Breast epithelium (tissue), 4 donors: ENCODE measurements around the gene STARD7. TPM values are rescaled to one million over a fixed set of nuclear protein-coding genes. Genes with fewer than 3 reads are reported as not detected.

Source experiments
- DNase-seq, 2 donors: peaks; one replicate each; pipeline ENCODE4 v3.0.0-alpha.2; 2019; ENCODE audit warnings: low spot score in 2 of 2
- H3K27ac ChIP-seq, 2 donors: fragments of 200-600 bp; sonication (generic) in 1 of 2; one replicate each; pipeline ENCODE4 v1.5.1; 2016 to 2019; ENCODE audit warnings: mild to moderate bottlenecking in 1 of 2
- H3K27me3 ChIP-seq, 2 donors: fragments of 200-600 bp; sonication (generic) in 1 of 2; one replicate each; pipeline versions ENCODE4 v1.5.1 to v1.6.0; 2017 to 2019; ENCODE audit warnings: control low read depth in 1 of 2, mild to moderate bottlenecking in 1 of 2
- H3K36me3 ChIP-seq: fragments of 200-600 bp; one replicate; pipeline ENCODE4 v1.5.1; 2019
- H3K4me1 ChIP-seq, 2 donors: fragments of 200-600 bp; sonication (generic); one replicate each; pipeline ENCODE4 v1.5.1; 2016 to 2019; ENCODE audit warnings: control low read depth in 1 of 2
- H3K4me3 ChIP-seq, 3 donors: fragments of 200-600 bp; sonication (generic); 1 replicate in 2 of 3; 2 replicates in 1 of 3; pipeline ENCODE4 v1.5.1; 2016 to 2019; ENCODE audit warnings: mild to moderate bottlenecking in 3 of 3, moderate library complexity in 2 of 3
- H3K9me3 ChIP-seq, 2 donors: fragments of 200-600 bp; sonication (generic) in 1 of 2; one replicate each; pipeline ENCODE4 v1.5.1; 2016 to 2019; ENCODE audit warnings: control low read depth in 1 of 2
- POLR2A ChIP-seq: fragments of 450-650 bp; IDR thresholded peaks from one replicate; pipeline ENCODE4 v1.6.1; 2016; ENCODE audit warnings: antibody characterized with exemption, mild to moderate bottlenecking, moderate library complexity
- POLR2AphosphoS5 ChIP-seq, 3 donors: sonication (generic); formaldehyde crosslinking; IDR thresholded peaks; one replicate each; pipeline ENCODE4 v1.6.1; 2017; ENCODE audit warnings: antibody characterized with exemption in 3 of 3
- intact Hi-C: fragments of 100-400 bp; cut with DNase I; formaldehyde crosslinking; loops from one replicate; pipeline ENCODE4 v1.15.1; 2023; ENCODE audit warnings: low total_unique reads
- total RNA-seq, 3 donors: library from RNA; depleted of rRNA; stranded (reverse); fragments of >200 nt; gene quantifications; one replicate each; pipeline ENCODE4 v1.1.0, GENCODE V29; 2016
- TF ChIP-seq, protein P1 (sequence below), 3 donors: fragments of 450-650 bp; IDR thresholded peaks; one replicate each; pipeline ENCODE4 v1.5.1; 2016 to 2017; ENCODE audit warnings: antibody characterized with exemption in 3 of 3, mild to moderate bottlenecking in 3 of 3, moderate library complexity in 3 of 3

The STARD7 gene
- total RNA-seq, 3 donors from 2014 or later: 84.9 to 133 (median 96.3) TPM

DNA sequence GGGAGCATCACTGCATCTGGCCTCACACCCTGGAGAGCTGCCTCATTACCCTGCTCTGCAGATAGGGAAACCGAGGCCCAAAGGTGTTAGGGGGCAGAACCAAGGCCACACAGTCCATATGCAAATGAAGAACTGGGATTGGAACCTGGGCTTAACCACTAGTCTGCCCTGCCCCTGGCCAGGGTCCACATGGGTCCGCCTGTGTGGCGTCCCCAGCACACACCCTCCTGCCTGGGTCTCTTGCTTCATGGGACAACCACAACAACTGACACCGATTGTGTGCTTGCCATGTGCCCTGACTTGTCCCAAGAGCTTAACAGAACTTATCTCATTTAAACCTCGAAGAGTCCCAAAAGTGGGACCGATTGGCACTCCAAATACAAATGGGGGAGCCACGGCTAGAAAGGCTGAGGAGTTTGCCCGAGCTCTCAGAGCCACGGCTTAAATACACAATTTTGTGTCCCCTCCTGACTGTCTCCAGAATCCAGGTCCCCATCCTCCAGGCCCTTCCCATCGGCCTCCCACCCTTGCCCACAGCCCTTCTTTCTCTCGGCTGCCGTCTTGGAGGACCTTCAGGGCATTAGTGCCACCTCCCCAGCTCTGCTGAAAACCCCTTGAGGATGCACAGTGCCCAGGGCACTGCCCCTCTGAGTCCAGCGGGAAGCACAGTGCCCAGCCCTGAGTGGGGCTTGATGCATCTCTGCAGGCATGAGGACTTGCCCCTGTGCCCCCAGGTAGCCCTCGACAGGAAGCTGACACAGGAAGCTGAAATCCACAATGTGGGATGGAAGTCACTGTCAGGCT lies 57.6 kb downstream of the STARD7 start:
- Histone ChIP-seq H3K9me3 (no peaks in the 10 kb centered on the region), H3K27me3 (no peaks in the 10 kb centered on the region), H3K27ac (no peak overlapping the region), H3K4me3 (no peak overlapping the region), H3K36me3 (no peaks in the 10 kb centered on the region), H3K4me1 (peaks cover 6 to 16% of the 10 kb centered on the region in 2 donors)
- DNase-seq: peak in 1 of 2 donors; percentile 41
- intact Hi-C loops: no loop called here
- TF ChIP-seq, protein P1, sequence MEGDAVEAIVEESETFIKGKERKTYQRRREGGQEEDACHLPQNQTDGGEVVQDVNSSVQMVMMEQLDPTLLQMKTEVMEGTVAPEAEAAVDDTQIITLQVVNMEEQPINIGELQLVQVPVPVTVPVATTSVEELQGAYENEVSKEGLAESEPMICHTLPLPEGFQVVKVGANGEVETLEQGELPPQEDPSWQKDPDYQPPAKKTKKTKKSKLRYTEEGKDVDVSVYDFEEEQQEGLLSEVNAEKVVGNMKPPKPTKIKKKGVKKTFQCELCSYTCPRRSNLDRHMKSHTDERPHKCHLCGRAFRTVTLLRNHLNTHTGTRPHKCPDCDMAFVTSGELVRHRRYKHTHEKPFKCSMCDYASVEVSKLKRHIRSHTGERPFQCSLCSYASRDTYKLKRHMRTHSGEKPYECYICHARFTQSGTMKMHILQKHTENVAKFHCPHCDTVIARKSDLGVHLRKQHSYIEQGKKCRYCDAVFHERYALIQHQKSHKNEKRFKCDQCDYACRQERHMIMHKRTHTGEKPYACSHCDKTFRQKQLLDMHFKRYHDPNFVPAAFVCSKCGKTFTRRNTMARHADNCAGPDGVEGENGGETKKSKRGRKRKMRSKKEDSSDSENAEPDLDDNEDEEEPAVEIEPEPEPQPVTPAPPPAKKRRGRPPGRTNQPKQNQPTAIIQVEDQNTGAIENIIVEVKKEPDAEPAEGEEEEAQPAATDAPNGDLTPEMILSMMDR (IDR thresholded peaks at IDR 0.05): no peak
- no peak for TF ChIP-seq POLR2AphosphoS5 (IDR thresholded peaks at IDR 0.05)
- no peak for TF ChIP-seq POLR2A

DNA sequence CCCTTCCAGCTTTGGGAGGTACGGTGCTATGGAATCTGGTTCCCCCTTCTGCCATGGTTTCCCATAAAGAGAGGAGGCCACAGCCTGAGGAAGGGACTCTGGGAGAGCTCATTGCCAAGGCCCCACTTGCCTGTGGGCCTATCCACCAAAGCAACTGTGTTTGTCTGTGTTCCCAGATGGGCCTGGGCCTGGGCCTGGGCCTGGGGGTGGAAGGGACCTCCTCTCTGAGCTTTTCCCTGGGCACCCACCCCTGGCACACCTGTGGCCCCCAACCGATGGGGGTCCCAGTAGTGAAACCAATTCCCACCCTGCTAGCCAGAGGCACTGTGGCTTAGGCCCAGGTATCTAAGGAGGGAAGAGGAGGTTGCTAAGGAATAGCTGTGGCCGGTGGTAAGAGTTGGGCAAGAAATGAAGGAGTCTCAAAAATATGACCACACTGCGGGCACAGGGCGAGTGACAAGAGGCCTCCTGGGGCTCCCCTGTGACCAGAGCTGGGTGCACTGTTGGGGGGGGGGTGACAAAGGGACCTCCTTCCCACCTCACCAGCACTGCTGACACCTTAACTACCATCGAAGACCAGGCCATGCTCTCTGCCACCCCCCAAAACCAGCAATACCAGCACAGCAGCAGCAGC lies 58.5 kb downstream of the STARD7 start:
- peaks cover 11 to 22% of the 10 kb centered on the region in 2 donors for H3K4me1 ChIP-seq
- TF ChIP-seq POLR2A: no peak
- TF ChIP-seq, protein P1 (IDR thresholded peaks at IDR 0.05): no peak
- TF ChIP-seq POLR2AphosphoS5 (IDR thresholded peaks at IDR 0.05): no peak
- DNase-seq: peak in 1 of 2 donors; percentile 20
- no peak overlapping the region for H3K4me3 ChIP-seq
- H3K27ac ChIP-seq: no peak overlapping the region
- H3K27me3 ChIP-seq: no peaks in the 10 kb centered on the region
- H3K36me3 ChIP-seq: no peaks in the 10 kb centered on the region
- H3K9me3 ChIP-seq: no peaks in the 10 kb centered on the region
- intact Hi-C loops: no loop called here

DNA sequence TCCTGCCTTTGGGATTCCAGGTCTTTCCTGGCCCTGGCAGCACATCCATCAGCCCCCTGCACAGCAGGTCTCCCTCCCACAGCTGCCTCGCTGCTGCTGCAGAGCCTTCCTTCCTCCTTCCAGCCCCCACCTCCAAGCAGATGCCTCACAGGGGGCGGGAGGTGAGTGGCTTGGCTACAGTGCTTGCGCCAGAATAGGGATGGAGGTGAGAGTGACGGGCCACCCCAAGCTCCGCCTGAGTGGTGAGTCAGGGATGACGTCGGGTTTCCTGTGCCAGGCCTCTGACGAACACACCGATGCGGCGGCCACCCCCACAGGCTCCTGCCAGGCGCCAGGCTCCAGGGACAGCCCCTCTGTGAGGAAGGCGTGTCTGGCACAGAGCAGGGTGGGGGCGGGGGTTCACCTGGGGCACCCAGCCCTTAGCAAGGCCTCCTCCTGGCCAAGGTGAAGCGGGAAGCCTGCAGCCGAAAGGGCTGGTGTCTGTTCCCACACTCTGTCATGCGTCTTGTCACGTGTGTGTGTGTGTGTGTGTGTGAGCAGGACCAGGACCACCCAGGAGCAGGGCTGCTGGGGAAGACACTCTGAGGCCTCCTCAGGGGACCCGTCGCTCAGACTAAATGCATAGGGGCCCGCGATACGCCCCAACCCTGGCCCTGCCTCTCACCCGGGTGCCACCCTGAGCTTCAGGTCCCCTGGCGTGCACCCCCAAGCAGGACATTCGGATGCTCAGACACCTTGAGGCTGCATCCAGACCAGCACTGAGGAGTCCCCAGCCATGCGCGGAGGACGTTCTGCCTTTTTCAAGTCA lies 60.0 kb downstream of the STARD7 start:
- peak; percentile 62 to 93 for DNase-seq
- Histone ChIP-seq H3K4me1 (peaks cover 11 to 22% of the 10 kb centered on the region in 2 donors), H3K9me3 (no peaks in the 10 kb centered on the region), H3K36me3 (no peaks in the 10 kb centered on the region), H3K27me3 (no peaks in the 10 kb centered on the region), H3K27ac (peak overlapping the region; percentile 71 to 88), H3K4me3 (peak overlapping the region in 2 of 3 donors; percentile 15 to 16)
- TF ChIP-seq, protein P1 (IDR thresholded peaks at IDR 0.05): no peak
- peak in 1 of 3 donors; percentile 32 for TF ChIP-seq POLR2AphosphoS5 (IDR thresholded peaks at IDR 0.05)
- intact Hi-C loops: no loop called here

DNA sequence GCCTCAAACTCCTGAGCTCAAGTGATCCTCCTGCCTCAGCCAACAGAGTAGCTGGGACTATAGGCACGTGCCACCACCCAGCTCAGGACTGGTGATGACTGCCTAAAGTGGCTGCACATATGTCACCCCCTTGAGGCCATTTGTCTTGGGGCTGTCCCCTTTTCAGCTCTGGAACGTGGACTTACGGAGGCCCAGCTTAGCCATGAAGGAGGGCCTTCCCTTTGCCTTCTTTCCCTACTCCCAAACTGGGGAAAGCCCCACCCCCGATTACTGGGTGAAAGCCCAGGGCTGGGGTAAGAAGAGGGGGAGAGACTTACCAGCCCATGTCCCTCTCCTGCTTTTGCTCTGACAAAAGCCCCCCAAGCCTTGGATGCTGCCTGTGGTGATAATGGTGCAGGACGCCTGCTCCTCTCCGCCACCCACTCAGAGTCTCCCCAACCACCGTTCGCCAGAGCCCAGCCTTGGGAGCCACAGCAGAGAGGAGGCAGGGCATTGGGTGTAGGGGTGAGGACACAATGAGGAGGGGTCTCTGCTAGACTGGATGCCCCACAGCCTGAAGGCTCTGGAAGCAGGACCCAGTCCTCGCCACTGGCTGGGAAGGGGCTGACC lies 60.9 kb downstream of the STARD7 start:
- Histone ChIP-seq H3K4me3 (no peak overlapping the region), H3K4me1 (peaks cover 11 to 22% of the 10 kb centered on the region in 2 donors), H3K27ac (peak overlapping the region; percentile 71 to 88), H3K9me3 (no peaks in the 10 kb centered on the region), H3K36me3 (no peaks in the 10 kb centered on the region), H3K27me3 (no peaks in the 10 kb centered on the region)
- no peak for TF ChIP-seq POLR2AphosphoS5 (IDR thresholded peaks at IDR 0.05)
- TF ChIP-seq POLR2A: no peak
- TF ChIP-seq, protein P1 (IDR thresholded peaks at IDR 0.05): no peak
- peak in 1 of 2 donors; percentile 15 for DNase-seq
- intact Hi-C loops: no loop called here
